KOPT-K1 (cell line): ENCODE measurements around the gene SLC51A.
"Not testable (repeated sequence)": the region's sequence is repeated elsewhere in the genome, so short reads cannot be mapped to it uniquely, and the experiment has no call there.

ENCODE experiments used
- H3K27ac ChIP-seq: fragments of 200-600 bp; sonication (generic); 2 replicates; pipeline ENCODE4 v1.5.1; 2016; ENCODE audit warnings: antibody characterized with exemption, mild to moderate bottlenecking, low read depth, low read length; ENCODE audit not compliant: poor library complexity, severe bottlenecking
- H3K36me3 ChIP-seq: fragments of 200-600 bp; sonication (generic); 2 replicates; pipeline ENCODE4 v1.5.1; 2017; ENCODE audit warnings: antibody characterized with exemption, mild to moderate bottlenecking, low read length, moderate library complexity; ENCODE audit not compliant: insufficient read depth
- H3K9me3 ChIP-seq: fragments of 200-600 bp; sonication (generic); 2 replicates; pipeline ENCODE4 v1.5.1; 2017; ENCODE audit warnings: antibody characterized with exemption, low read length, mild to moderate bottlenecking; ENCODE audit not compliant: insufficient read depth, poor library complexity, severe bottlenecking

The SLC51A gene

DNA sequence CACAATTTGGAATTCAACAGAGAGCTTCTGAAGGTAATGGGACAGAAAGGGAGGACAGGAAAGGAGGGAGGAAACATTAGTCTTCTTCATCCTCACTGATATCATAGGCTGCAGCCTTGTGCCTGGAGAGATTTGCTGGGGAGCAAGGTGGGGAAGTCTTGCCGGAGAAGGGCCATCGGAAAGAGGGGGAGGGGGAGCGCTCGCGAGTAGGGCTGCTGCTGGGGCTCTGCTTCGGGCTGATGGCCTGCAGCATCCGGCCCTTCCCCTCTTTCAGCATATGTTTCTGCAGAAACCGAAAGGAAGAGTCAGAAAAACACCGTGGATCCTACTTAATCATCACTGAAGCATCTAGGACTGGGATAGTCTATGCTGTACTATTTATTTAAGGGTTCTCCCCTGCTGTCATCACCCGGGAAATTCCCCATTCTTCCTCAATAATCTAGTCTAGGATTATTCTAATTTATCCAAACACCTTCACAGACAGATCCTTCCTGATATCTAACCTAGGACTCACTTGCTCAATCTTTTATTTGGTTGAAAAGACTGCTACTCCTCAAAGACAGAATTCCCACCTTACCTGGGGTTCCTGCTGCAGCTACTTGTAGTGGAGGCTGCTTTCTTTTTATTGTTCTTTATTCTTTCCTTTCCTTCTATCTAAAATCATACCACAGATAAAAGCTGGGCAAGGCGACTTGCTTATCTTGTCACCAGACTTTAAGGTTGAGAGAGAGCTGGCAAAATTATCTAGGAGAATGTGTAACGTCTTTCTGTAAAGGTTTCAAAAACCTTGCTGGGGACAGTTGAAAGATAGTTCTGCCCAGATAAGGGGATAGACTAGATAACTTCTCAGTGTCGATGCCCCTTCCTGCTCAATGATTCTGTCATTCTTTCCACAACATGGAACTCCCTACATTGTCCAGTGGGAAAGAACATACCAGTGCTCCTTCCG is 22.6 kb downstream of the SLC51A start:
- H3K27ac ChIP-seq, result no peak overlapping the region
- peaks cover 42% of the 10 kb centered on the region for H3K36me3 ChIP-seq
- no peaks in the 10 kb centered on the region for H3K9me3 ChIP-seq

GRCh38 chr3:196240424-196240823 is 24.1 kb downstream of the SLC51A start:
- no peak overlapping the region for H3K27ac ChIP-seq
- H3K36me3 ChIP-seq, result peaks cover 45% of the 10 kb centered on the region
- H3K9me3 ChIP-seq, result no peaks in the 10 kb centered on the region

DNA sequence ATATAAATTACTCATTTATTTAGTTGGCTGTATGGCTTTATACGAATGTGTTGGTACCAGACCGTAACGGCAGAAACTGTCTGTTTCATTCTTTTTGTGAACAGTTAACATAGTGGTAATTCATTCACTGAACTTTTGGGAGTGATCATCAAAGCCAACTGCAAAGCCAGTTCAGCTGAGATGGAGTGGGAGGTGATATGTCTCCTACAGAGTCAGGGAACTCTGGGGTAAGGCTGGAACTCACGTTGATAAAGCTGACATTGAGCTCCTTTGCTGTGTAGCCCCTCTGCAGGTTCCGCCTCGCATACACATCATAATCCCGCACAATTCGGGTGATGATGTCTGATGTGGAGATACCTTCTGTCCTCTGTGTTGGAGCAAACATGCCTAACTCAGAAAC is 25.4 kb downstream of the SLC51A start:
- Histone ChIP-seq H3K9me3 (no peaks in the 10 kb centered on the region), H3K27ac (no peak overlapping the region), H3K36me3 (peaks cover 50% of the 10 kb centered on the region)

DNA sequence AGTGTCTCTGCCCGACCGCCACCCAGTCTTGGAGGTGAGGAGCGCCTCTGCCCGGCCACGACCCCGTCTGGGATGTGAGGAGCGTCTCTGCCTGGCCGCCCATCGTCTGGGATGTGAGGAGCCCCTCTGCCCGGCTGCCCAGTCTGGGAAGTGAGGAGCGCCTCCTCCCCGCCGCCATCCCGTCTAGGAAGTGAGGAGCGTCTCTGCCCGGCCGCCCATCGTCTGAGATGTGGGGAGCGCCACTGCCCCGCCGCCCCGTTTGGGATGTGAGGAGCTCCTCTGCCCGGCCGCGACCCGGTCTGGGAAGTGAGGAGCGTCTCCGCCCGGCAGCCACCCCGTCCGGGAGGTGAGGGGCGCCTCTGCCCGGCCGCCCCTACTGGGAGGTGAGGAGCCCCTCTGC is 27.8 kb downstream of the SLC51A start:
- H3K9me3 ChIP-seq, H3K27ac ChIP-seq: not testable (repeated sequence)
- H3K36me3 ChIP-seq, result peaks cover 45% of the 10 kb centered on the region

DNA sequence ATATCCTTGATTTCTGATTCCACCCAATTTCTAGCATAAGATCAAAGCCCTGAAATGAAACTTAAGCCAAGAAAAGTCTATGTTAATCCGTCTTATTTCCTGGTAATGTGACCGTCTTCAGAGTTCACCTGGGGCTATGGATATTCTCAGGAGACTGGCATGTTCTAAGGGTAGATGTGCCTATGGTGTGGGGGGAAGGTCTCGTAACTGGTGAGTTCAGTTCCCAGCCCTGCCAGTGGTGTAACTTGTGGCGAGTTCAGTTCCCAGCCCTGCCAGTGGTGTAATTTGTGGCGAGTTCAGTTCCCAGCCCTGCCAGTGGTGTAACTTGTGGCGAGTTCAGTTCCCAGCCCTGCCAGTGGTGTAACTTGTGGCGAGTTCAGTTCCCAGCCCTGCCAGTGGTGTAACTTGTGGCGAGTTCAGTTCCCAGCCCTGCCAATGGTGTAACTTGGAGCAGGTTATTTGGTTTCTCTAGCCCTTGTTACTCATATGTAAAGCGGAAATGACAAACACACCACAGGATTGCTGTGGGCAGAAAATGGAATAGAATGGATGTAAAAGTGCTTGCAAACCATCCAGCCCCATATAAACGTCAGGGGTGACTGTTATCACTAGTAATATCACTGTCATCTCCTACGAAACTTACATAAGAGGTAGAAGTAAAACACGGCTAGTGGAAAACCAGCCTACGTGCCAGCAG is 30.4 kb downstream of the SLC51A start:
- H3K27ac ChIP-seq, result peak overlapping the region; percentile 26
- H3K36me3 ChIP-seq, result peaks cover 36% of the 10 kb centered on the region
- H3K9me3 ChIP-seq, result peaks cover 7% of the 10 kb centered on the region

DNA sequence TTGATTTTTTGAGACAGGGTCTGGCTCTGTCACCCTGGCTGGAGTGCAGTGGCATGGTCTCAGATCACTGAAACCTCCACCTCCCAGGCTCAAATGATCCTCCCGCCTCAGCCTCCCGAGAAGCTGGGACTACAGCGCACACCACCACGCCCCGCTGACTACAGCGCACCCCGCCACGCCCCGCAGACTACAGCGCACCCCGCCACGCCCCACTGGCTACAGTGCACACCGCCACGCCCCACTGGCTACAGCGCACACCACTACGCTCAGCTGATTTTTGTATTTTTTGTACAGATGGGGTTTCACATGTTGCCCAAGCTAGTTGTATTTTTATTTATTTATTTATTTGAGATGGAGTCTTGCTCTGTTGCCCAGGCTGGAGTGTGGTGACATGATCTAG is 35.6 kb downstream of the SLC51A start:
- H3K9me3 ChIP-seq, result peaks cover 7% of the 10 kb centered on the region
- H3K36me3 ChIP-seq, result peaks cover 41% of the 10 kb centered on the region
- H3K27ac ChIP-seq, result no peak overlapping the region

DNA sequence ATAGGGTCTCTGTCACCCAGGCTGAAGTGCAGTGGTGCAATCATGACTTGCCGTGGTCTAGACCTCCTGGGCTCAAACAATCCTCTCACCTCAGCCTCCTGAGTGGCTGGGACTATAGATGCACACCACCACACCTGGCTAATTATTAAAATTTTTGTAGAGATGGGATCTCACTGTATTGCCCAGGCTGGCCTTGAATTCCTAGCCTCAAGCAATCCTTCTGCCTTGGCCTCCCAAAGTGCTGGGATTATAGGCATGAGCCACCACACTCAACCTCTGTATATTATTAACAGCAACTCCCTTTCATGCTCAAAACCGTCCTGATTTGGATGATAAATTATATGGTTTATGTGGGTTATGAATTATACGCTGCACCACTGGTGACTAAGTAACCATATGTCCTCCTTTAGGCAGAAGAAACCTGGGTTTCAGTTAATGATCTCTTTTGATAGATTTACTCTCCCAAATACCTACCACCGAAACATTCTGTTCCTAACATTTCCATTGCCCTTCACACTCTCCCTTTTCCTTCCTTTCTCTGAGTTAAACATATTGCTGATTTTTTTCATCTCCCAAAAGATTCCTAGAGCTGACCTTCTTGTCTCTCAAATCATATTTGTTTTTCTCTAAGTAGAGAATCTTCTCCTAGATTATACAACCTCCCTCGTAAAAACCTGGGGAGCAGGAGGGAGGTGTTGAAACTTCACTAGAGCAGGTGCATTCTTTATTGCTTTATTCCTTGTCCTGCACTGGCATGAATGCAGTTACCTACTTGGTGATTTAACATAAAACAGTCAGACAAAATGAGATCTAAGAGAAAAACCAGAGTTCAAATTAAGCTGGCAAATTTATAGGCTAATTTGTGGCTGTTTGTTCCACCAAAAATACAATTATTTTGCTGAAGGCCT is 38.3 kb downstream of the SLC51A start:
- H3K36me3 ChIP-seq, result peaks cover 30% of the 10 kb centered on the region
- peaks cover 7% of the 10 kb centered on the region for H3K9me3 ChIP-seq
- no peak overlapping the region for H3K27ac ChIP-seq

GRCh38 chr3:196255776-196256175 is 39.4 kb downstream of the SLC51A start:
- peaks cover under 1% of the 10 kb centered on the region for H3K9me3 ChIP-seq
- peaks cover 37% of the 10 kb centered on the region for H3K36me3 ChIP-seq

DNA sequence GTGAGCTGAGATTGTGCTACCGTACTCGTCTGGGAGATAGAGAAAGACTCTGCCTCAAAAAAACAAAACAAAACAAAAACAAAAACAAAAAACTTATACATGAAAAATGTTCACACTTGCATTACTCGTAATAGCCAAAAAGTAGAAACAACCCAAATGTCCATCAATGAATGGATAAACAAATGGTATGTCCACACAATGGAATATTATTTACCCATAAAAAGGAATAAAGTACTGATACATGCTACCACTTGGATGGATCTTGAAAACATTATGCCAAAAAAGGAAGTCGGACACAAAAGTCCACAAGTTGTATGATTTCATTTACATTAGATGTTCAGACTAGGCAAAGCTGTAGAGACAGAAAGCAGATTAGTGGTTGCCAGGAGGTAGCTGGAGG is 44.5 kb downstream of the SLC51A start:
- no peaks in the 10 kb centered on the region for H3K9me3 ChIP-seq
- no peak overlapping the region for H3K27ac ChIP-seq
- peaks cover 23% of the 10 kb centered on the region for H3K36me3 ChIP-seq

More at GRCh38 chr3:196255776-196256175, 39.4 kb downstream of the SLC51A start:
- H3K27ac ChIP-seq, result no peak overlapping the region

DNA sequence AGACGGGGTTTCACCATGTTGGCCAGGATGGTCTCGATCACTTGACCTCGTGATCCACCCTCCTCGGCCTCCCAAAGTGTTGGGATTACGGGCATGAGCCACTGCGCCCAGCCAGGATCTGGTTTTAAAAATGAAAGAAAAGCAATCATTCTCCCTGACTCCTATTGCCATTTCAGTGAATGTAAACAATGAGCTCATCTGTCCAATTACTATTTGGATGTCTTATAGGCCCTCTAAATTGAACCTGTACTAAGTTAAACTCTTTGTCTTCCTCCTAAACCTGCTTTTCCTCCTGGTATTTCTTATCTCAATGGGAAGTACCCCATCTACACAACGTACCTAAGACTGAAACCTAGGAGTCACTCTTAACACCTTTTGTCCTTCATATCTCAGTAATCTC is 47.5 kb downstream of the SLC51A start:
- H3K27ac ChIP-seq, result no peak overlapping the region
- H3K36me3 ChIP-seq, result peaks cover 27% of the 10 kb centered on the region
- H3K9me3 ChIP-seq, result no peaks in the 10 kb centered on the region

- no peak overlapping the region for H3K27ac ChIP-seq
- peaks cover 8% of the 10 kb centered on the region for H3K9me3 ChIP-seq
- peaks cover 32% of the 10 kb centered on the region for H3K36me3 ChIP-seq
Observed at GRCh38 chr3:196268284-196269163, 52.2 kb downstream of the SLC51A start.

GRCh38 chr3:196270499-196270898 is 54.2 kb downstream of the SLC51A start:
- Histone ChIP-seq H3K36me3 (peaks cover 33% of the 10 kb centered on the region), H3K27ac (no peak overlapping the region), H3K9me3 (peaks cover 13% of the 10 kb centered on the region)

- no peak overlapping the region for H3K27ac ChIP-seq
Observed at GRCh38 chr3:196272826-196273225, 56.5 kb downstream of the SLC51A start.

GRCh38 chr3:196273655-196274054 is 57.3 kb downstream of the SLC51A start:
- peaks cover 17% of the 10 kb centered on the region for H3K36me3 ChIP-seq
- H3K27ac ChIP-seq, result peak overlapping the region; percentile 48
- H3K9me3 ChIP-seq, result peaks cover 13% of the 10 kb centered on the region

More at GRCh38 chr3:196272826-196273225, 56.5 kb downstream of the SLC51A start:
- Histone ChIP-seq H3K9me3 (peaks cover 13% of the 10 kb centered on the region), H3K36me3 (peaks cover 22% of the 10 kb centered on the region)
